ENCODE results near the gene BICRA.
"Not testable (repeated sequence)": the region's sequence is repeated elsewhere in the genome, so short reads cannot be mapped to it uniquely, and the experiment has no call there.

Gene BICRA

GRCh38 chr19:47608969-47609905, at the start of gene BICRA:
Gene BICRA (plus strand): TSS chr19:47609134. CDS start chr19:47673575, 64,441 bp downstream.
- DNase-seq: peak; percentile 80

DNA sequence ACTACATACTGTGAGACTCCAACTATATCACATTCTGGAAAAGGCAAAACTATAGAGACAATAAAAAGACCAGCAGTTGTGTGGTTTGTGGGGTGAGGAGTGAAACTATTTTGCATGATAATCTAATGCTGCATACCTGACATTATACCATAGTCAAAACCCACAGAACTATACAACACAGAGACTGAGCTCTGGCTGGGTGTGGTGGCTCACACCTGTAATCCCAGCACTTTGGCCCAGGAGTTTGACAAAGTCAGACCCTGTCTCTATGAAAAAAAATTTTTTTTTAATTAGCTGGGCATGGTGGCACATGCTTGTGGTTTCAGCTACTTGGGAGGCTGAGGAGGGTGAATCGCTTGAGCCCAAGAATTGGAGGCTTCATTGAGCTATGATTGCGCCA, 47.9 kb upstream of the BICRA start:
- no peak for DNase-seq

- no peak for DNase-seq
These were observed 47.4 kb upstream of the BICRA start for GRCh38 chr19:47561440-47562057.

GRCh38 chr19:47564081-47564480, 44.9 kb upstream of the BICRA start:
- no peak for DNase-seq

GRCh38 chr19:47569331-47569730, 39.6 kb upstream of the BICRA start:
- no peak for DNase-seq

DNA sequence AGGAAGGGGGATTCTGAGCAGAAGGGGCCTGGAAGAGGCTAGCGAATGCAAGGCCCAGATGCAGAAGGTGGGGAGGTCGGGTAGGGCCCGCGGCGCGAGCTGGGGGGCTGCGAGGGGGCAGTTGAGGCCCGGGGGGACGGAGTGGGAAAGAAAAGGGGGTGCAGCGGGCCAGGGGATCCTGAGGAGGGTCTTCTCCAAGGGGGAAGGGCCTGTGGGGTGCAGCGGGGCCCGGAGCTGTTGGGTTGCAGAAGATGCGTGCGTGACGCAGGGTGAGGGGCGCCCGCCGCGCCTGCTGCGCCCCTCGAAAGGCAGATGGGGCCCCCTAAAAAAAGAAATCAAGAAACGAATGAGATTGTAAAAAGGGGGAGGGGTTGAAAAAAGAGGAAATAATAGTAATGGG, 36.3 kb upstream of the BICRA start:
- DNase-seq: no peak

DNA sequence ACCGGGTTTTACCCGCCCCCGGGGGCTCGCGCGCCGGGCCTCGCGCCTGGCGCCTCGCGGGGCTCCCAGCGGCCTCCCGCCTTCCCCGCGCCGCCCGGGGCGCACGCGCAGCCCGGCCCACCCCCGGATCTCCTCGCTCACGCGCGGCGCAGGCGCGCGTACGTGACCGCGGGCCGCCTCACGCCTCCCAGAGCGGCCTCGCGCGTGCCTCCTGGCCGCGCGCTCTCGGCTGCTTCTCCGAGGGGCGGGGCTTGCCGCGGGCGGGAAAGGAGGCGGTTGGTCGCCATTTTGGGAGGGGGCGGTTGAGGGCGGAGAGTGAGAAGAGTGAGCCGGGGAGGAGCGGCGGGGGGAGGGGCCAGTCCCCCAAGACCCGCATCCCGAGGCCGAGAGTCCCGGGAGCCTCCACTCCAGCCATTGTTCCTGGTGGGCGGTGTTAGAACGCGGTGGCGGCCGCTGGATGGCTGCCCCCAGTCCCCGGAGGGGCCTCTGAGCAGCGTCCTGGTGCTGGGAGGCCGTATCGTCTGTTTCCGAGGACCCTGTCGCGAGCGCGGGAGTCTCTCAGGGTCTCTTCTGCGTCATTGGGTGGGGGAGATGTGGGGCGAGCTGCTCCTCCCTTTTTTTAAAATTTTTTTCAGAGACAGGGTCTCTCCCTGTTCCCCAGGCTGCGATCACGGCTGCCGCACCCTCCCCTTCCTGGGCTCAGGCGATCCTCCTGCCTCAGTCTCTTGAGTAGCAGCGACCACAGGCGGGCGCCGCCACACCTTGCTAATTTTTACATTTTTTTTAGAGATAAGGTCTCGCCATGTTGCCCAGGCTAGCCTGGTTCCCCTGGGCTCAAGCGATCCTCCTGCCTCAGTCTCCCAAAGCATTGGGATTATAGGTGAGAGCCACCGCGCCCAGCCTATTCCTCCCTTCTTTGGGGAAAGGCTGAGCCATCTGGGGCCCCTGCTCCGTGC, 35.6 kb upstream of the BICRA start, which contains the start of gene ZNF541:
Gene ZNF541 (minus strand): TSS at position 78 of the 956 bp plus-strand sequence. CDS start 17,292 bp downstream, outside the sequence.
- peak; percentile 55 for DNase-seq

- no peak for DNase-seq
These were observed 28.5 kb upstream of the BICRA start for GRCh38 chr19:47580397-47580796.

- no peak for DNase-seq
These were observed 27.2 kb upstream of the BICRA start for GRCh38 chr19:47581605-47582319.

GRCh38 chr19:47582320-47582909, 26.5 kb upstream of the BICRA start:
- DNase-seq: peak; percentile 74

- not testable (repeated sequence) for DNase-seq
These were observed 25.8 kb upstream of the BICRA start for GRCh38 chr19:47583161-47583560.

GRCh38 chr19:47587295-47587694, 21.6 kb upstream of the BICRA start:
- DNase-seq: peak; percentile 38

GRCh38 chr19:47589824-47590223, 19.1 kb upstream of the BICRA start:
- no peak for DNase-seq

DNA sequence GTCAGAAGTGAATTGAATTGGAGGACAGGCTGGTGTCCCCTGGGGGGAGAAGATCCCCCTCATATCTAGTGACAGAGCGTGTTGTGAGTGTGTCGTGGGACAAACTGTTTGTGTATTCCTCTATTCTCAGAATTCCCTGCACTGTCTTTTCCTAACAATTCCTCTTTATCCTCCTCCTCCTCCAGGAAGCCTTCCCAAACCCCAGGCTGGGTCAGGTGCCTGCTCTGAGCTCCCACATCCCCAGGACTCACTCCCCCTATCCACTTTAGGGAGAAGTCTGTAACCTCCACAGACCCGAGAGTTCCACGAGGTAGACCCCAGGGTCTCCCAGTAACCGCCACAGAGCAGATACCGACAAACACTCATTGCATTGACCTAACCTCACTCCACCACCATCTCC, 15.1 kb upstream of the BICRA start:
- DNase-seq: no peak

DNA sequence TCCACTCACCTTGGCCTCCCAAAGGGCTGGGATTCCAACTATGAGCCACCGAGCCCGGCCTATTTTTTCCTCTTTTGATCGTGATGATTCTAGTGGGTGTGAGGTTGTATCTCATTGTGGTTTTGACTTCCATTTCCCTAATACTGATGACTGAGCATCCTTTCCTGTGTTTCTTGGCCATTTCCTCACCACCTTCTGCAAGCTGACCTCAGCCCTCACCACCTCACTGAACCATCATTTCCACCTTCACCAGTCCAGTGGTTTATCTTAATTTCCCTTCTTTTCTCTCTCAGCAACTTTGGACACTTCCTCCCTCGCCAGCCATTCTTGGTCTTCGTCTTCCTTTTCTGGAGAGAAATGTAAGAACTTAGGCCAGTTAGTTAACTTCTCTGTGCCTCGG, 13.0 kb upstream of the BICRA start:
- DNase-seq: no peak

DNA sequence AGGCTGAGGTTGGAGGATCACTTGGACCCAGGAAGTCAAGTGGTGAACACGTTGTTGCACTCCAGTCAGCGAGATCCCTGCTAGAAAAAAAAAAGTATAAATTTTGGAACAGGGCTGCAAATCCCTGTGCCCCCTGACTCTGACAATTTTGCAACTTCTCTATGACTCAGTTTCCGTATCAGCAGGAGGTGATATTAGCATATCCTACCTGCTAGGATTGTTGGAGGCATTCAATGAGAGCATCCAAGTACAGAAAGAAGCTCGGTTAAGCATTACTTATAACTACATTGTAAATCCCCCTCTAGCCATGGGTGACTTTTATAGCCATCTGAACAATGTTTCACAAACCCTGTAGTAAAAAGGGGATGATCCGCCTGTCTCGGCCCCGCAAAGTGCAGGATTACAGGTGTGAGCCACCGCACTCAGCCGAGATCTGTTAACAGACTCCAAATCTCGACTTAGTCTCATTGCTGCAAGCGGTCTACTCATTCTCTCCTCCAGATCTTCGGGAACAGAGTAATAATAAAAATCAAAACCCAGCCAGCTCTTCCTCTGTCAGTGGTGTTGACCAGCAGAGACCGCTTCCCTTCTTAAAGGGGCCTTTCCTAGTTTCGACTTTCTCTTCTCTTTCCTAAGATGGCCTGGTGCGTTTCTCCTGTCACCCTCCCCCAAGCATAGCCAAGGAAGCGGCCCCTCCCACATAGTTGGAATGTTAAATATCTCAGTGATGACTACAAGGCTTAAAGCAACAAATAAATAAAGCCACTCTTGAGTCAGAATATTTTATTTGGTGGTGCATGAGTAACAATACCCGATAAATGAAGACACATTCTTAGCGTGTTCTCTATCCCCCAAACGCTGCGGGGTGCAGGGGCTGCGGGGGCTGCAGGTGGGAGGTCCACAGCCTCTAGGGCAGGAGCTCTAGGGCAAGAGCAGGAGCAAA, 10.3 kb upstream of the BICRA start:
- peak; percentile 94 for DNase-seq

DNA sequence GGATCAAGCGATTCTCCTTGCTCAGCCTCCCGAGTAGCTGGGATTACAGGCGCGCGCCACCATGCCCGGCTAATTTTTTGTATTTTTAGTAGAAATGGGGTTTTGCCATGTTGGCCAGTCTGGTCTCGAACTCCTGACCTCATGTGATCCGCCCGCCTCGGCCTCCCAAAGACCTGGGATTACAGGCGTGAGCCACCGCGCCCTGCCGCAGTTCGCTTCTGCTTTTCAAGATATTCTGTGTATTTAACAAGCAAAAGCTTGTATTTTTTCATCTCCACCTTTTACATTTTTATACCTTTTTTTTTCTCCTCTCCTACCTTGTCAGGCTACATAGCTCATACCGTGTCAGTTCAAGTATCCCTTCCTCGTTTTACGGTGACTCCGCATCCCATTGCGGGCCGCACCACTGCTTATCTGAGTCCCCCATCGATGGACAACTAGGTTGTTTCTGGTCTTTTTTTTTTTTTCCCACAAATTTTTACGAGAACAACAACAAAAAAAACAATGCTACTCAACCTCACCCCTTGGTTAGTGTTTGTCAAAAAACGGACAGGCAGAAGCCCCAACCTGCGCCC, 9.2 kb upstream of the BICRA start:
- DNase-seq: not testable (repeated sequence)

DNA sequence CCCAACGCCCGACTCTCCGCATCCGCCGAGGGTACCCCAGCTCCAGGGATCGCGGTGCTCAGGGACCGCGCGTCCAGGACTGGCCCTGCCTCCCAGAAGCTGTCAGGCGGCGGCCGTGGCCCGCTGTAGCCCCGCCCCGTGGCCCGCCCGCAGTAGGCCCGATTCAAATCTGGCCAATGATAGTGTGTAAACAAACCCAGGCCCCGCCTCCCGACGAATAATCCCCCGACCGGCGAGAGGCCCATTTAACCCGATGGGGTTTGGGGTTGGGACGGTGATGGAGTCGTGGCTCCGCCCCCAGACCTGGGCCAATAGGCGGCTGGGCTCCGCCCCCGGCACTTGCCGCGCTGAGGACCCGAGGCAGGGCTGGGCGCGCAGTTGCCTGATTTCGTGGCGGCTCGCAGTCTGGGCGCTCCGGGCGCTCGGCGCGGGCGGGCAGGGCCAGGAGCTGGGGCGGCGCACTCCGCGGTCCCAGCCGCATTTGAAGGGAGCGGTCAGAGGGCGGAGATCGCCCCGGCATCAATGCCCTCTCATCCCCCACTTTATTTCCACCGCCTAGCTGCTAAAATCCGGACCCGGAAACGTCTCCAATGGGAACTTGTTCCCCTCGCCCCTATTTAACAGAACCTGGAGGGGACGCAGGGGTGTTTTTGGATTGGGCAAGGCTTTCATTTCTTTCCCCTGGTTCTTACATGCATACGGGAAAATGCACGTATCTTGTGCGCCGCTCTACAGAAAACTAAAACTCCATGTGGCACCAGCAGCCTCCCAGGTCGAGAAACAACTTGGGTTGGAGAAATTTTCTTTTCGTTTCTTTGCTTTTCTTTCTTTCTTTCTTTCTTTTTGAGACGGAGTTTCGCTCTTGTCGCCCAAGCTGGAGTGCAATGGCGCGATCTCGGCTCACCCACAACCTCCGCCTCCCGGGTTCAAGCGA, 8.4 kb upstream of the BICRA start:
- DNase-seq: peak; percentile 99

Data from fibroblast of upper back skin (primary cell).